RWPE1 (cell line): Measurements from ENCODE around the gene ACTA1.

Experiments used
- CTCF ChIA-PET: fragments of 350-600 bp; sonication (Branson Sonifier 250); formaldehyde crosslinking; extraction: SDS; loops from one replicate; lab custom pipeline; 2021; lab: Yijun Ruan, JAX
- POLR2A ChIA-PET: fragments of 400-600 bp; formaldehyde crosslinking; extraction: SDS; loops from one replicate; lab custom pipeline; 2020; ENCODE audit warnings: antibody characterized with exemption; ENCODE audit not compliant: low non-redundant PET; lab: Yijun Ruan, JAX
- DNase-seq: peaks from one replicate; pipeline ENCODE4 v3.0.0; 2012; ENCODE audit warnings: low spot score
- H3K27ac ChIP-seq: fragments of 450-650 bp; 2 replicates; pipeline ENCODE4 v1.5.1; 2017
- CTCF ChIP-seq: fragments of 450-650 bp; conservative IDR thresholded peaks from 2 replicates; pipeline ENCODE4 v1.5.1; 2017; ENCODE audit warnings: low read depth, mild to moderate bottlenecking

Gene ACTA1

GRCh38 chr1:229436201-229436600 lies 2.3 kb upstream of the ACTA1 start:
- H3K27ac ChIP-seq: no peak overlapping the region
- no peak for DNase-seq
- TF ChIP-seq CTCF: no peak
- ChIA-PET CTCF (no interaction called here), POLR2A (no interaction called here)

GRCh38 chr1:229434641-229435051 lies 752 bp upstream of the ACTA1 start:
- no peak overlapping the region for H3K27ac ChIP-seq
- TF ChIP-seq CTCF: no peak
- no peak for DNase-seq
- ChIA-PET POLR2A (no interaction called here), CTCF (no interaction called here)

DNA sequence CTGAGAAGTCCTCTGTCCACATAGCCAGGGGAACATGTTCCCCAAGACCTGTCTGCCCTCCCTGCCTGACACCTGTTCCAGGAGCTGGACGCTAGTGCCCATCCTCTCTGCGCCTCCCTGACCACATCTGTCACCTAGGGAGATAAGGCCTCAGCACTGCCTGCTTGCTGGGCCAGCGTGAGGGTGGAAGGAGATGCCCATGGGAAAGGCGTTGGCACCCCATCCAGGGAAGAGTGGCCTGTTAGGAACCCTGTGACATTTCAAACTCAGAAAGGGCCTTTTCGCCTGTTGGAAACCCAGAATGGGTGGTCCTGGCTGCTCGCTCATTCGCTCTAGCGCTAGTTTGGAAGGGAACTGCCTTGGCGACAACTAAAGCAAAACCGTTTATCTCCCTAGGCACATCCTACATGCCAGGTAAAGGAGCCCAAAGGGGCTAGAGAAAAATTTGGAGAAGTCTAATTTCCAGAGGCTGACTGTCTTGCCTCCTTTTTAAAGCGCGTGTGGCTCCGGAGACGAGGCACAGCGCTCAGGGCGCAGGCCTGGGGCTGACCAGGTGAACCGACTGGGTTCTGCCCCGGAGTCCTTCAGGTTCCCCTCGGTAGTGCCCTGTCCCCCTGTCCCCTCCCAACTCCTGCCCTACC lies 410 bp downstream of the ACTA1 start:
- POLR2A ChIA-PET: no interaction called here
- no peak for DNase-seq
- CTCF ChIA-PET: interaction anchor here (0.6 kb wide), 1 partner anchor 9 kb away, joined by 3 read pairs; no protein-coding TSS in a partner anchor
- no peak for TF ChIP-seq CTCF
- H3K27ac ChIP-seq: no peak overlapping the region

DNA sequence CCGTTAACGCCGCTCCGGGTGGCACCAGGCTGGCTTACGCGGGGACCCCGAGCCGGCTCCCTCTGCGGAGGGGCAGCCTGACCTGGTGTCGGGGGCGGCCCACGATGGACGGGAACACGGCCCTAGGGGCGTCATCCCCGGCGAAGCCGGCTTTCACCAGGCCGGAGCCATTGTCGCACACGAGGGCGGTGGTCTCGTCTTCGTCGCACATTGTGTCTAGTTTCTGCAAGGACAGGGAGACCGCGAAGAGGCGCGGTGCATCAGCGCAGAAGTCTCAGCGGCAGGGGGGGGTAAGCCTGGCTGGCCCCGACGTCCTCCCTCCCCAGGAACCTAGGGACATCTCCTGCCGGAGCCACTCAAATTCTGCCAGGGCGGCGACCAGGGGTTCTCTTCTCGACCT lies 989 bp downstream of the ACTA1 start:
- ChIA-PET CTCF (no interaction called here), POLR2A (no interaction called here)
- H3K27ac ChIP-seq: no peak overlapping the region
- TF ChIP-seq CTCF: no peak
- DNase-seq: no peak

GRCh38 chr1:229432116-229432461 lies 1.8 kb downstream of the ACTA1 start:
- no peak for TF ChIP-seq CTCF
- no peak for DNase-seq
- ChIA-PET CTCF (no interaction called here), POLR2A (no interaction called here)
- no peak overlapping the region for H3K27ac ChIP-seq

DNA sequence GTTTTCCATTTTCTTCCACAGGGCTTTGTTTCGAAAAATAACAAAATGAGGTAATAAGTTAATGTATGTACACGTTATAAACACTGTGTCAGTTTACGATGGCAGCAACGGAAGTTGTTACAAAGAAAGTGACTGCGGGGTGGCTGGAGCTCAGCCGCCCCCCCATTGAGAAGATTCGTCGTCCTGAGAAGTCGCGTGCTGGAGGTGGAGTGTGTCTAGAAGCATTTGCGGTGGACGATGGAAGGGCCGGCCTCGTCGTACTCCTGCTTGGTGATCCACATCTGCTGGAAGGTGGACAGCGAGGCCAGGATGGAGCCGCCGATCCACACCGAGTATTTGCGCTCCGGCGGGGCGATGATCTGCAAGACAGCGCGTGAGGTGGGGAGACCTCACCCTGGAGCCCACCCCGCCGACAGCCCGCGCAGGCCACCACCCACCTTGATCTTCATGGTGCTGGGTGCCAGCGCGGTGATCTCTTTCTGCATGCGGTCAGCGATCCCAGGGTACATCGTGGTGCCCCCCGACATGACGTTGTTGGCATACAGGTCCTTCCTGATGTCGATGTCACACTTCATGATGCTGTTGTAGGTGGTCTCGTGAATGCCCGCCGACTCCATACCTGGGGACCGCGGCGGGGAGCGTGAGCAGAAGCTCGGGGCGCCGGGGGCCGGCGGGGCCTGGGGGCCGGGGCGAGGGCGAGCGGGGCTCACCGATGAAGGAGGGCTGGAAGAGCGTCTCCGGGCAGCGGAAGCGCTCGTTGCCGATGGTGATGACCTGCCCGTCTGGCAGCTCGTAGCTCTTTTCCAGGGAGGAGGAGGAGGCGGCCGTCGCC lies 2.4 kb downstream of the ACTA1 start:
- CTCF ChIA-PET: no interaction called here

More for the DNA sequence above, 2.4 kb downstream of the ACTA1 start:
- TF ChIP-seq CTCF: no peak
- DNase-seq: no peak
- H3K27ac ChIP-seq: no peak overlapping the region
- POLR2A ChIA-PET: no interaction called here
